NCI-H1105 (cell line): ENCODE results near the gene C1R.
"Not testable (repeated sequence)": the region's sequence is repeated elsewhere in the genome, so short reads cannot be mapped to it uniquely, and the experiment has no call there.

Experiments used
- DNase-seq: peaks from one replicate; lab custom pipeline; 2025; lab: John Stamatoyannopoulos, UW

Gene C1R

GRCh38 chr12:7067096-7067495, 25.1 kb downstream of the C1R start:
- DNase-seq: no peak

- DNase-seq: no peak
Measured at GRCh38 chr12:7066596-7066995, 25.6 kb downstream of the C1R start.

- DNase-seq: no peak
Measured at GRCh38 chr12:7065073-7065623, 27.1 kb downstream of the C1R start.

- no peak for DNase-seq
Measured at GRCh38 chr12:7064516-7064915, 27.7 kb downstream of the C1R start.

- no peak for DNase-seq
Measured at GRCh38 chr12:7061596-7061995, 30.6 kb downstream of the C1R start.

- no peak for DNase-seq
Measured at GRCh38 chr12:7061138-7061537, 31.1 kb downstream of the C1R start.

GRCh38 chr12:7060353-7060954, 31.8 kb downstream of the C1R start, which contains the start of gene C1S:
TSS of gene C1S (plus strand) at chr12:7060718. CDS start at chr12:7061913, 1,195 bp downstream.
- no peak for DNase-seq

- DNase-seq: no peak
Measured at GRCh38 chr12:7059780-7060179, 32.5 kb downstream of the C1R start.

- DNase-seq: no peak
Measured at GRCh38 chr12:7058850-7059395, 33.3 kb downstream of the C1R start.

GRCh38 chr12:7058163-7058845, 33.9 kb downstream of the C1R start:
- DNase-seq: no peak

- not testable (repeated sequence) for DNase-seq
Measured at GRCh38 chr12:7055736-7056135, 36.5 kb downstream of the C1R start.

- DNase-seq: no peak
Measured at GRCh38 chr12:7054925-7055324, 37.3 kb downstream of the C1R start.

- DNase-seq: not testable (repeated sequence)
Measured at GRCh38 chr12:7049973-7050372, 42.3 kb downstream of the C1R start.

- not testable (repeated sequence) for DNase-seq
Measured at GRCh38 chr12:7049445-7049951, 42.7 kb downstream of the C1R start.

- no peak for DNase-seq
Measured at GRCh38 chr12:7047306-7047705, 44.9 kb downstream of the C1R start.

GRCh38 chr12:7046383-7047105, 45.7 kb downstream of the C1R start:
- no peak for DNase-seq

- DNase-seq: no peak
Measured at GRCh38 chr12:7045913-7046312, 46.3 kb downstream of the C1R start.

GRCh38 chr12:7042842-7043241, 49.4 kb downstream of the C1R start:
- no peak for DNase-seq

GRCh38 chr12:7039403-7039802, 52.8 kb downstream of the C1R start:
- DNase-seq: no peak

- DNase-seq: no peak
Measured at GRCh38 chr12:7038591-7038990, 53.7 kb downstream of the C1R start.

- not testable (repeated sequence) for DNase-seq
Measured at GRCh38 chr12:7037411-7037810, 54.8 kb downstream of the C1R start.

- DNase-seq: no peak
Measured at GRCh38 chr12:7035463-7035862, 56.8 kb downstream of the C1R start.
